WTC11 (cell line): ENCODE data around the gene ZDHHC18.

Experiments used
- ELF4 ChIP-seq: sonication (generic); formaldehyde crosslinking; IDR thresholded peaks from 2 replicates; pipeline ENCODE4 v1.8.1; 2022; ENCODE audit warnings: low read depth, mild to moderate bottlenecking, moderate library complexity, missing genetic modification reagents
- ETV6 ChIP-seq: sonication (generic); formaldehyde crosslinking; IDR thresholded peaks from 2 replicates; pipeline ENCODE4 v1.8.1; 2022; ENCODE audit warnings: mild to moderate bottlenecking, missing genetic modification reagents
- JUN ChIP-seq: sonication (generic); formaldehyde crosslinking; IDR thresholded peaks from 2 replicates; pipeline ENCODE4 v1.8.0; 2023; ENCODE audit warnings: mild to moderate bottlenecking, missing genetic modification reagents
- STAT6 ChIP-seq: sonication (generic); formaldehyde crosslinking; conservative IDR thresholded peaks from 2 replicates; pipeline ENCODE4 v1.8.1; 2023; ENCODE audit warnings: mild to moderate bottlenecking, low read depth, missing genetic modification reagents, moderate library complexity
- TCF7 ChIP-seq: sonication (generic); formaldehyde crosslinking; IDR thresholded peaks from 2 replicates; pipeline ENCODE4 v1.8.0; 2022; ENCODE audit warnings: mild to moderate bottlenecking, low read depth, missing genetic modification reagents, moderate library complexity
- USF1 ChIP-seq: sonication (generic); formaldehyde crosslinking; IDR thresholded peaks from 2 replicates; pipeline ENCODE4 v1.8.0; 2022; ENCODE audit warnings: mild to moderate bottlenecking, missing genetic modification reagents
- USF2 ChIP-seq: sonication (generic); formaldehyde crosslinking; IDR thresholded peaks from 2 replicates; pipeline ENCODE4 v1.8.1; 2023; ENCODE audit warnings: mild to moderate bottlenecking, missing genetic modification reagents, moderate library complexity
- ZBTB21 ChIP-seq: sonication (generic); formaldehyde crosslinking; IDR thresholded peaks from 2 replicates; pipeline ENCODE4 v1.8.1; 2023; ENCODE audit warnings: mild to moderate bottlenecking, missing genetic modification reagents, borderline replicate concordance
- ZNF121 ChIP-seq: sonication (generic); formaldehyde crosslinking; IDR thresholded peaks from 2 replicates; pipeline ENCODE4 v1.8.0; 2023; ENCODE audit warnings: missing genetic modification reagents
- ZNF232 ChIP-seq: sonication (generic); formaldehyde crosslinking; IDR thresholded peaks from 2 replicates; pipeline ENCODE4 v1.8.0; 2022; ENCODE audit warnings: mild to moderate bottlenecking, missing genetic modification reagents
- ZNF512 ChIP-seq: sonication (generic); formaldehyde crosslinking; IDR thresholded peaks from 2 replicates; pipeline ENCODE4 v1.8.1; 2022; ENCODE audit warnings: missing genetic modification reagents, borderline replicate concordance
- ZNF671 ChIP-seq: fragments of 250-450 bp; sonication (Bioruptor Pico); IDR thresholded peaks from 2 replicates; pipeline ENCODE4 v1.8.0; 2021; ENCODE audit warnings: mild to moderate bottlenecking
- TF ChIP-seq, protein P1 (sequence below): fragments of 200-600 bp; IDR thresholded peaks from 2 replicates; pipeline ENCODE4 v1.8.0; 2022; ENCODE audit warnings: antibody characterized with exemption
- TF ChIP-seq, protein P2 (sequence below): fragments of 250-450 bp; sonication (Bioruptor Pico); IDR thresholded peaks from 2 replicates; pipeline ENCODE4 v2.1.2; 2022; ENCODE audit warnings: mild to moderate bottlenecking, moderate library complexity

DNA sequence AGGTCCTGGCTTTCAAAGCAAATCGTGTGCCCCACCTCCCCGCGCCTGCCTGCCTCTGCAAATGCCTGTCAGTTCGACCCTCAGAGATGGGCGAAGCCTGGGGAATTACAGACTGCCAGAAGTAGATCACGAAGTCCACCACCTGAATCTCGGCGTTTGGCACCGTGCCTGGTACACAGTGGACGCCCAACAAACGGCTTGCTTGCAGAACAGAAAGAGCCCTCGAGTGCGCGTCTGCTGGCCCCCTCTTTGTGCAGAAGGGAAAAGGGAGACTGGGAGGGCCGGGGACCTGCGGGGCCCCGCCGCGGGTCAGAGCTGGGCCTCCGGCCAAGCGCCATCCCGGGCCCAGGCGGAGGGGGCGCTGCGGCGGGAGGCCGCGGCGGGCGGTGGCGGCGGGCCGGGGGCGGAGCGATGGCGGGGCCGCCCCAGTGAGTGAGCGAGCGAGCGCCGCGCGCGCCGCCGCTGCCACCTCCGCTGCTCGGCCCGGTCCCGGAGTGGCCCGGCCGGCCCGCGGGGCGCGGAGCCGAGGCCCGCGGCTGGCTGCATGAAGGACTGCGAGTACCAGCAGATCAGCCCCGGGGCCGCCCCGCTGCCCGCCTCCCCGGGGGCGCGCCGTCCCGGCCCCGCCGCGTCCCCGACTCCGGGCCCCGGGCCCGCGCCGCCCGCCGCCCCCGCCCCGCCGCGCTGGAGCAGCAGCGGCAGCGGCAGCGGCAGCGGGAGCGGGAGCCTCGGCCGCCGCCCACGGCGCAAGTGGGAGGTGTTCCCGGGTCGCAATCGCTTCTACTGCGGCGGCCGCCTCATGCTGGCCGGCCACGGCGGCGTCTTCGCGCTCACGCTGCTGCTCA lies at the start of gene ZDHHC18:
- TF ChIP-seq, protein P1, sequence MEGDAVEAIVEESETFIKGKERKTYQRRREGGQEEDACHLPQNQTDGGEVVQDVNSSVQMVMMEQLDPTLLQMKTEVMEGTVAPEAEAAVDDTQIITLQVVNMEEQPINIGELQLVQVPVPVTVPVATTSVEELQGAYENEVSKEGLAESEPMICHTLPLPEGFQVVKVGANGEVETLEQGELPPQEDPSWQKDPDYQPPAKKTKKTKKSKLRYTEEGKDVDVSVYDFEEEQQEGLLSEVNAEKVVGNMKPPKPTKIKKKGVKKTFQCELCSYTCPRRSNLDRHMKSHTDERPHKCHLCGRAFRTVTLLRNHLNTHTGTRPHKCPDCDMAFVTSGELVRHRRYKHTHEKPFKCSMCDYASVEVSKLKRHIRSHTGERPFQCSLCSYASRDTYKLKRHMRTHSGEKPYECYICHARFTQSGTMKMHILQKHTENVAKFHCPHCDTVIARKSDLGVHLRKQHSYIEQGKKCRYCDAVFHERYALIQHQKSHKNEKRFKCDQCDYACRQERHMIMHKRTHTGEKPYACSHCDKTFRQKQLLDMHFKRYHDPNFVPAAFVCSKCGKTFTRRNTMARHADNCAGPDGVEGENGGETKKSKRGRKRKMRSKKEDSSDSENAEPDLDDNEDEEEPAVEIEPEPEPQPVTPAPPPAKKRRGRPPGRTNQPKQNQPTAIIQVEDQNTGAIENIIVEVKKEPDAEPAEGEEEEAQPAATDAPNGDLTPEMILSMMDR = peak; percentile 51; the same call in 1 of the 2 replicates
- no peak for TF ChIP-seq ZNF512
- 0 out of 2 replicates have a peak, but pooled peaks have one; percentile 54 for TF ChIP-seq ETV6
- TF ChIP-seq USF1 = no peak
- no peak for TF ChIP-seq ZNF232 (CRISPR knock-in tag)
- no peak for TF ChIP-seq STAT6 (CRISPR knock-in tag)
- TF ChIP-seq, protein P2, sequence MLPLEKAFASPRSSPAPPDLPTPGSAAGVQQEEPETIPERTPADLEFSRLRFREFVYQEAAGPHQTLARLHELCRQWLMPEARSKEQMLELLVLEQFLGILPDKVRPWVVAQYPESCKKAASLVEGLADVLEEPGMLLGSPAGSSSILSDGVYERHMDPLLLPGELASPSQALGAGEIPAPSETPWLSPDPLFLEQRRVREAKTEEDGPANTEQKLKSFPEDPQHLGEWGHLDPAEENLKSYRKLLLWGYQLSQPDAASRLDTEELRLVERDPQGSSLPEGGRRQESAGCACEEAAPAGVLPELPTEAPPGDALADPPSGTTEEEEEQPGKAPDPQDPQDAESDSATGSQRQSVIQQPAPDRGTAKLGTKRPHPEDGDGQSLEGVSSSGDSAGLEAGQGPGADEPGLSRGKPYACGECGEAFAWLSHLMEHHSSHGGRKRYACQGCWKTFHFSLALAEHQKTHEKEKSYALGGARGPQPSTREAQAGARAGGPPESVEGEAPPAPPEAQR = no peak
- TF ChIP-seq ZNF671 (CRISPR knock-in tag) = no peak
- no peak for TF ChIP-seq ZBTB21 (CRISPR knock-in tag)
- no peak for TF ChIP-seq TCF7
- TF ChIP-seq ELF4 (CRISPR knock-in tag) = no peak
- no peak for TF ChIP-seq ZNF121
- TF ChIP-seq USF2 (CRISPR knock-in tag) = no peak
- no peak for TF ChIP-seq JUN (CRISPR knock-in tag)
